A549 (cell line): ENCODE measurements around the gene C2CD4C. TPM values are rescaled to one million over a fixed set of nuclear protein-coding genes. Genes with fewer than 3 reads are reported as not detected.

Experiments used
- ATAC-seq, 2 experiments: fragments of 200-7000 bp in 1 of 2; fragments of >200 bp in 1 of 2; cut with Nextera tagmentation in 1 of 2; cut with Tn5 transposase in 1 of 2; 3 replicates each; pipeline versions ENCODE4 v1.8.0 to v1.9.1; 2018 to 2020; ENCODE audit warnings: mild to moderate bottlenecking in 1 of 2, moderate library complexity in 1 of 2
- CTCF ChIA-PET: fragments of 300-600 bp; sonication (Branson Sonifier 250); formaldehyde crosslinking; extraction: SDS; loops from one replicate; lab custom pipeline; 2021; ENCODE audit warnings: antibody characterized with exemption, inconsistent platforms; lab: Yijun Ruan, JAX
- POLR2A ChIA-PET: fragments of 350-600 bp; formaldehyde crosslinking; extraction: SDS; loops from one replicate; lab custom pipeline; 2021; ENCODE audit warnings: antibody characterized with exemption, inconsistent platforms; lab: Yijun Ruan, JAX
- DNase-seq, 2 experiments: peaks; one replicate each; pipeline versions ENCODE4 v3.0.0 to v3.0.0-alpha.2; 2011 to 2016; ENCODE audit warnings: low read depth in 1 of 2, low spot score in 1 of 2
- FAIRE-seq: peaks from 2 replicates; lab custom pipeline; 2011; peaks lifted over from hg19 to GRCh38; lab: Jason Lieb, UNC
- H3K27ac ChIP-seq, 2 experiments: fragments of >200 bp; sonication (Bioruptor Twin); formaldehyde crosslinking; 3 replicates each; pipeline ENCODE4 v1.5.1; 2016 to 2017
- H3K4me1 ChIP-seq: fragments of >200 bp; sonication (Bioruptor Twin); formaldehyde crosslinking; 3 replicates; pipeline ENCODE4 v1.6.1; 2016
- H3K4me2 ChIP-seq: fragments of >200 bp; sonication (Bioruptor Twin); formaldehyde crosslinking; 3 replicates; pipeline ENCODE4 v1.6.1; 2016
- H3K4me3 ChIP-seq: fragments of >200 bp; sonication (Bioruptor Twin); formaldehyde crosslinking; 3 replicates; pipeline ENCODE4 v1.5.1; 2016
- H3K9me3 ChIP-seq: fragments of >200 bp; sonication (Bioruptor Twin); formaldehyde crosslinking; 3 replicates; pipeline ENCODE4 v1.6.1; 2016
- ATOH8 ChIP-seq: fragments of 250-450 bp; sonication (Bioruptor Pico); IDR thresholded peaks from 2 replicates; pipeline ENCODE4 v1.5.0; 2020; ENCODE audit warnings: low read depth, mild to moderate bottlenecking, moderate library complexity
- BCL3 ChIP-seq: fragments of >200 bp; sonication (Bioruptor Twin); formaldehyde crosslinking; IDR thresholded peaks from 3 replicates; pipeline ENCODE4 v1.6.1; 2016
- CEBPB ChIP-seq, 2 experiments: fragments of >200 bp in 1 of 2; sonication (Bioruptor Twin) in 1 of 2; formaldehyde crosslinking in 1 of 2; IDR thresholded peaks; 2 replicates each; pipeline ENCODE4 v1.6.1; 2012 to 2016
- CHD4 ChIP-seq: fragments of 200-600 bp; sonication (generic); IDR thresholded peaks from 2 replicates; pipeline ENCODE4 v1.6.1; 2016; ENCODE audit warnings: antibody characterized with exemption, mild to moderate bottlenecking, borderline replicate concordance
- EHMT2 ChIP-seq: fragments of 200-600 bp; sonication (generic); IDR thresholded peaks from 2 replicates; pipeline ENCODE4 v1.6.1; 2016; ENCODE audit warnings: antibody characterized with exemption, low read depth, mild to moderate bottlenecking, moderate library complexity
- EP300 ChIP-seq, 2 experiments: fragments of >200 bp; sonication (Bioruptor Twin); formaldehyde crosslinking; IDR thresholded peaks; 2 replicates in 1 of 2; 3 replicates in 1 of 2; pipeline ENCODE4 v1.6.1; 2016 to 2017
- FOXS1 ChIP-seq: fragments of 250-450 bp; sonication (Bioruptor Pico); IDR thresholded peaks from 2 replicates; pipeline ENCODE4 v1.5.0; 2020; ENCODE audit warnings: mild to moderate bottlenecking, moderate library complexity
- GATA3 ChIP-seq: IDR thresholded peaks from 2 replicates; pipeline ENCODE4 v1.6.1; 2012; ENCODE audit warnings: borderline replicate concordance
- HEYL ChIP-seq: fragments of 250-450 bp; sonication (Bioruptor Pico); IDR thresholded peaks from 2 replicates; pipeline ENCODE4 v1.8.0; 2021; ENCODE audit warnings: mild to moderate bottlenecking, moderate library complexity
- HOXA7 ChIP-seq: fragments of 250-450 bp; sonication (Bioruptor Pico); IDR thresholded peaks from 2 replicates; pipeline ENCODE4 v1.5.0; 2020; ENCODE audit warnings: mild to moderate bottlenecking, moderate library complexity
- HOXB13 ChIP-seq: fragments of 250-450 bp; sonication (Bioruptor Pico); IDR thresholded peaks from 2 replicates; pipeline ENCODE4 v1.5.0; 2020; ENCODE audit warnings: low read depth, mild to moderate bottlenecking, moderate library complexity
- HOXB5 ChIP-seq: fragments of 250-450 bp; sonication (Bioruptor Pico); IDR thresholded peaks from 2 replicates; pipeline ENCODE4 v1.5.0; 2020; ENCODE audit warnings: mild to moderate bottlenecking, moderate library complexity
- MAFK ChIP-seq: fragments of 450-650 bp; IDR thresholded peaks from 2 replicates; pipeline ENCODE4 v1.6.1; 2014; ENCODE audit not compliant: partially characterized antibody
- MYC ChIP-seq: IDR thresholded peaks from 2 replicates; pipeline ENCODE4 v1.6.1; 2012; ENCODE audit warnings: mild to moderate bottlenecking, inconsistent platforms, low read length, improper control_type of control experiment, borderline replicate concordance
- NPAS2 ChIP-seq: fragments of 250-450 bp; sonication (Bioruptor Pico); IDR thresholded peaks from 2 replicates; pipeline ENCODE4 v1.8.0; 2022; ENCODE audit warnings: mild to moderate bottlenecking, moderate library complexity, borderline replicate concordance
- PHF8 ChIP-seq: fragments of 200-600 bp; sonication (generic); IDR thresholded peaks from 2 replicates; pipeline ENCODE4 v1.6.1; 2016; ENCODE audit warnings: low read depth, mild to moderate bottlenecking, antibody characterized with exemption, moderate library complexity, borderline replicate concordance
- POLR2A ChIP-seq: IDR thresholded peaks from 2 replicates; pipeline ENCODE4 v1.6.1; 2012; ENCODE audit warnings: mild to moderate bottlenecking, low read length
- RAD21 ChIP-seq, 2 experiments: fragments of >200 bp in 1 of 2; sonication (Bioruptor Twin) in 1 of 2; formaldehyde crosslinking in 1 of 2; IDR thresholded peaks in 1 of 2; conservative IDR thresholded peaks in 1 of 2; 2 replicates in 1 of 2; 3 replicates in 1 of 2; pipeline ENCODE4 v1.6.1; 2012 to 2018; ENCODE audit warnings: inconsistent platforms in 1 of 2
- RARB ChIP-seq: fragments of 250-450 bp; sonication (Bioruptor Pico); IDR thresholded peaks from 2 replicates; pipeline ENCODE4 v1.8.0; 2021; ENCODE audit warnings: mild to moderate bottlenecking, moderate library complexity
- RFX5 ChIP-seq: fragments of 450-650 bp; IDR thresholded peaks from 2 replicates; pipeline ENCODE4 v1.7.1; 2014; ENCODE audit warnings: antibody characterized with exemption, mild to moderate bottlenecking, moderate library complexity
- TFCP2L1 ChIP-seq: fragments of 250-450 bp; sonication (Bioruptor Pico); IDR thresholded peaks from 2 replicates; pipeline ENCODE4 v1.5.0; 2021; ENCODE audit warnings: mild to moderate bottlenecking
- ZNF302 ChIP-seq: fragments of 250-450 bp; sonication (Bioruptor Pico); IDR thresholded peaks from 2 replicates; pipeline ENCODE4 v1.9.0; 2021; ENCODE audit warnings: inconsistent platforms, mild to moderate bottlenecking, moderate library complexity
- ZSCAN20 ChIP-seq: fragments of 250-450 bp; sonication (Bioruptor Pico); IDR thresholded peaks from 2 replicates; pipeline ENCODE4 v1.8.0; 2022; ENCODE audit warnings: mild to moderate bottlenecking, moderate library complexity
- WGBS: methylation state at CpG from one replicate; pipeline ENCODE4 v1.1.6; 2017; ENCODE audit errors: missing lambda C conversion rate; 5-methylcytosine and 5-hydroxymethylcytosine counted together
- polyA plus RNA-seq, 4 experiments: library from polyadenylated mRNA; depleted of rRNA in 3 of 4; stranded (reverse); fragments of >200 nt; fragmentation: RNase III in 1 of 4; extraction: RNeasy Plus Mini Kit Qiagen cat#74134 plus additional on column Dnase treatment in 1 of 4; gene quantifications; 2 replicates in 3 of 4; 3 replicates in 1 of 4; pipeline ENCODE4 v1.2.3, GENCODE V29; 2011 to 2017
- TF ChIP-seq, protein P1 (sequence below): fragments of 250-450 bp; sonication (Bioruptor Pico); IDR thresholded peaks from 2 replicates; pipeline ENCODE4 v1.5.0; 2021; ENCODE audit warnings: mild to moderate bottlenecking, moderate library complexity, borderline replicate concordance

Gene C2CD4C
- polyA plus RNA-seq, 2 of the 4 experiments (the other 2 are of a cell fraction) = 0.21 to 0.71 TPM

- no peaks in the 10 kb centered on the region for H3K9me3 ChIP-seq
- DNase-seq (no peak), ATAC-seq (no peak), FAIRE-seq (no peak)
- H3K4me2 ChIP-seq = no peak overlapping the region
- H3K4me3 ChIP-seq = no peak overlapping the region
- no peaks in the 10 kb centered on the region for H3K4me1 ChIP-seq
- POLR2A ChIA-PET = no interaction called here
- TF ChIP-seq CHD4 = no peak
- TF ChIP-seq PHF8 = no peak
- TF ChIP-seq RAD21 (conservative IDR thresholded peaks at IDR 0.05 in 1 of 2, IDR thresholded peaks at IDR 0.05 in 1 of 2) = no peak
- TF ChIP-seq GATA3 = no peak
- no peak for TF ChIP-seq ZNF302 (CRISPR knock-in tag)
- TF ChIP-seq HOXA7 (CRISPR knock-in tag) = no peak
- TF ChIP-seq POLR2A = no peak
- TF ChIP-seq TFCP2L1 (CRISPR knock-in tag) = no peak
- no peak for TF ChIP-seq NPAS2 (CRISPR knock-in tag)
- no peak for TF ChIP-seq BCL3
- 61% methylated on average over 7 of the region's 13 CpGs for WGBS
- H3K27ac ChIP-seq = no peak overlapping the region
- CTCF ChIA-PET = no interaction called here
Measured at GRCh38 chr19:369256-369655, 39.7 kb downstream of the C2CD4C start.

GRCh38 chr19:368630-369024 is 40.3 kb downstream of the C2CD4C start:
- CTCF ChIA-PET = no interaction called here
- 57% methylated on average over 7 of the region's 7 CpGs for WGBS
- Histone ChIP-seq H3K4me3 (no peak overlapping the region), H3K27ac (no peak overlapping the region), H3K4me1 (no peaks in the 10 kb centered on the region), H3K4me2 (no peak overlapping the region)
- POLR2A ChIA-PET = no interaction called here
- FAIRE-seq (no peak), DNase-seq (no peak), ATAC-seq (no peak)
- TF ChIP-seq RAD21 (conservative IDR thresholded peaks at IDR 0.05 in 1 of 2, IDR thresholded peaks at IDR 0.05 in 1 of 2) (no peak), MAFK (no peak), CEBPB (IDR thresholded peaks at IDR 0.05) (no peak), RFX5 (no peak), EHMT2 (no peak), HEYL (CRISPR knock-in tag) (no peak), FOXS1 (CRISPR knock-in tag) (no peak), ATOH8 (CRISPR knock-in tag) (no peak), ZSCAN20 (no peak), MYC (no peak), CHD4 (no peak), RARB (no peak), HOXB5 (no peak), HOXB13 (CRISPR knock-in tag) (no peak), EP300 (IDR thresholded peaks at IDR 0.05) (no peak), BCL3 (no peak)
- TF ChIP-seq, protein P1, sequence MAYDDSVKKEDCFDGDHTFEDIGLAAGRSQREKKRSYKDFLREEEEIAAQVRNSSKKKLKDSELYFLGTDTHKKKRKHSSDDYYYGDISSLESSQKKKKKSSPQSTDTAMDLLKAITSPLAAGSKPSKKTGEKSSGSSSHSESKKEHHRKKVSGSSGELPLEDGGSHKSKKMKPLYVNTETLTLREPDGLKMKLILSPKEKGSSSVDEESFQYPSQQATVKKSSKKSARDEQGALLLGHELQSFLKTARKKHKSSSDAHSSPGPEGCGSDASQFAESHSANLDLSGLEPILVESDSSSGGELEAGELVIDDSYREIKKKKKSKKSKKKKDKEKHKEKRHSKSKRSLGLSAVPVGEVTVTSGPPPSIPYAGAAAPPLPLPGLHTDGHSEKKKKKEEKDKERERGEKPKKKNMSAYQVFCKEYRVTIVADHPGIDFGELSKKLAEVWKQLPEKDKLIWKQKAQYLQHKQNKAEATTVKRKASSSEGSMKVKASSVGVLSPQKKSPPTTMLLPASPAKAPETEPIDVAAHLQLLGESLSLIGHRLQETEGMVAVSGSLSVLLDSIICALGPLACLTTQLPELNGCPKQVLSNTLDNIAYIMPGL (CRISPR knock-in tag) = no peak
- TF ChIP-seq, all 56 proteins: peak for 0
- no peaks in the 10 kb centered on the region for H3K9me3 ChIP-seq
